Measurements from ENCODE around the gene ITGA3.
"Not testable (repeated sequence)": the region's sequence is repeated elsewhere in the genome, so short reads cannot be mapped to it uniquely, and the experiment has no call there.

ITGA3 gene

GRCh38 chr17:50034498-50035364 lies 21.2 kb upstream of the ITGA3 start:
- in situ Hi-C loops (cut with MboI; ENCODE audit: low sequenced_read_pairs): no loop called here

- in situ Hi-C loops (cut with MboI; ENCODE audit: low sequenced_read_pairs): no loop called here
These were observed 20.5 kb upstream of the ITGA3 start for GRCh38 chr17:50035421-50035879.

- in situ Hi-C loops (cut with MboI; ENCODE audit: low sequenced_read_pairs): no loop called here
These were observed 20.0 kb upstream of the ITGA3 start for GRCh38 chr17:50035945-50036344.

- in situ Hi-C loops (cut with MboI; ENCODE audit: low sequenced_read_pairs): no loop called here
These were observed 19.3 kb upstream of the ITGA3 start for GRCh38 chr17:50036455-50037261.

DNA sequence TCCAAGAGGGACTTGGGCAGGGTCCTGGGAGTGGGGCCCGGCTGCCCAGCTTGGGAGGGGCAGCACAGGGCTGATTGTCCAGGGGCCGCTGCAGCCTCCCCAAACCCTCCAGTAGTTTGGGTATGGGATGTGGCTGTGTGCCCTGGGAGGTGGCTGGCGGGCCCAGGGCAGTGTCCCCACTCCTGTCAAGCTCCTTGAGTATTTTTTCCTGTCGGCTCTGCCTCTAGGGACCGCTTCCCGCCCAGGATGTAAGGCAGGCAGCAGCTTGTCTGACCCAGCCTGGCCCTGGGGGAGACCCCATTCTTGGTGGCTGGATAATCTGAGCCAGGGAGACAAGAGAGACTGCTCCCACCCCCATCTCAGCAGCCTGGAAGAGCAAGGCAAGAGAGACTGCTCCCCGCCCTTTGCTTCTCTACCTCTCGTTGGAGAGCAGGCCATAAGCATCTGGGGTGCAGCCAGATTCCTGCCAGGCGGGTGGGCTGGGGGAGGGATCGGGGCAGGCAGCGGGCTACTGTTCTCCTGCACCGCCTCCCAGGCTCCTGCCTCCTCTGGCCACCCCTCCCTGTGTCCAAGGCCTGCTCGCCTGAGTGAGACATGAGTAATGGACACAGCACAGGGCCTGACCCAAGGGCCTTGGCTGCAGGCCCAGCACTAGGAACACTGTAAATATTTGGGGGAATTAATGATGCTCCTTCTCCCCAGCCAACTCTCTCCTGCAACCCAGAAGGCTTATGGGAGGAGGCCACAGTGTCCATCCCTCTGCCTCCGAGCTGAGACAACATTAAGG lies 18.4 kb upstream of the ITGA3 start:
- in situ Hi-C loops (cut with MboI; ENCODE audit: low sequenced_read_pairs): no loop called here

DNA sequence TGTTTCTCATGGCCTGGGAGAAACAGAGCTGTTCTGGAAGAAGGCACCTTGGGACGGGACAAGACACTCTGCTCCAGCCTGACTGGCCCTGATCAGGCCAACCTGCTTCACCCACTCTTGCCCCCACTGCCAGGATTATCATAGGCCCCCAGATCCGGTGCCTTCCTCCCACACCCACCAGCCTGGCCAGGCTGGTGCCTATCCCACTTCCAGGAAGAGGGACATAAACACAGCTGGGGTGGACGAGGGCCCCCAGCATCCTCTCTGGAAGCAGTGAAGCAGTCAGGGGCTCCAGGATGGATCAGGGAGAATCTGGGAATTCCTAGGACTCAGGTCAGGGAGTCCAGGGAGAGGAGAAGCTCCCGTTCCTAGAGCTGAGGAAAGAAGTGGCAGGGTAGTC lies 16.9 kb upstream of the ITGA3 start:
- in situ Hi-C loops (cut with MboI; ENCODE audit: low sequenced_read_pairs): no loop called here

DNA sequence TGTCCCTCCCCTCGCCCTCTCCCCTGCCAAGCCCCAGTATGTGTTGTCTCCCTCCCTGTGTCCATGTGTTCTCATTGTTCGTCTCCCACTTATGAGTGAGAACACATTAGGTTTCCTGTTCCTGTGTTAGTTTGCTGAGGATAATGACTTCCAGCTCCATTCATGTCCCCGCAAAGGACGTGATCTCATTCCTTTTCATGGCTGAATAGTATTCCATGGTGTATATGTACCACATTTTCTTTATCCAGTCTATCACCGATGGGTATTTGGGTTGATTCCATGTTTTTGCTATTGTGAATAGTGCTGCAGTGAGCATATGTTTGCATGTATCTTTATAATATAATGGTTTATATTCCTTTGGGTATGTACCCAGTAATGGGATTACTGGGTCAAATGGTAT lies 15.4 kb upstream of the ITGA3 start:
- in situ Hi-C loops (cut with MboI; ENCODE audit: low sequenced_read_pairs): not testable (repeated sequence)

GRCh38 chr17:50042211-50042610 lies 13.7 kb upstream of the ITGA3 start:
- in situ Hi-C loops (cut with MboI; ENCODE audit: low sequenced_read_pairs): no loop called here

DNA sequence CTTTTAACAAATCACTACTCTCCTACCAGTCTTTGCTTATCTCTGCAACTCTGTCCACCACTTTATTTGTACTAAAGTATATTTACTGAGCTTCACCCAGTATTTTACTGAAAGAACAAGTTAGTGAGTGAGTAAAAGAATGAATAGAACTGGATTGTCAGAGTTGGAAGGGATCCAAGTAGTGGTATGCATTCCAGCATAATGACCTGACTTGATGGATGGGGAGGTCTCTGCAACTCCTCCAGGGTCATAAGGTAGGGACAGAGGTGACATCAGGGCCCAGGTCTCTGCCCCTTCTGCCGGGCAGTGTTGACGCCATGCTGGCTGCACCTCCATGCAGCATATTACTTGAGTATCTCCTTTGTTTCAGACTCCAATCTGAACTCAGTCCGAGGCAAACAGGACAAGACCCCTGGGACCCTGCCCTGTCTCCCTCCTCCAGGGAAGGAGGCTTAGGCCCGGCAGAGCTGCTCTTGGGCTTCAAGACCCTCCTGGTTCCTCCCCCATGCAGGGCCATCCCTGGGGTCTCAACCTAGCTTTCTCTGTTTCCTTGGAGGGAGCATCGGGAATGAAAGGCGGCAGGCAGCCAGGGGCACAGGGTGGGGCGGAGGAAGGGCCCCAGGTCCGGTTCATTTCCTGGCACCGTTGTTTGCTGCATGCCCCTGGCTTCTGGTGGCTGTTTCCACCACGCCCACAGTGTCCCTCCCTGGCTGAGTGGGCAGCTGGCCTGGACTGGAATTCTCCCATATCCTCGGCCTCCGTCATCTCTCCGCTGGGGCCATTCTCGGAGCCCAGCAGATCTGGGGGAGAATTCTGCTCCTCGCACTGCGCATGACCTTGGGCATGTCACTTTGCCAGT lies 12.4 kb upstream of the ITGA3 start:
- in situ Hi-C loops (cut with MboI; ENCODE audit: low sequenced_read_pairs): no loop called here

DNA sequence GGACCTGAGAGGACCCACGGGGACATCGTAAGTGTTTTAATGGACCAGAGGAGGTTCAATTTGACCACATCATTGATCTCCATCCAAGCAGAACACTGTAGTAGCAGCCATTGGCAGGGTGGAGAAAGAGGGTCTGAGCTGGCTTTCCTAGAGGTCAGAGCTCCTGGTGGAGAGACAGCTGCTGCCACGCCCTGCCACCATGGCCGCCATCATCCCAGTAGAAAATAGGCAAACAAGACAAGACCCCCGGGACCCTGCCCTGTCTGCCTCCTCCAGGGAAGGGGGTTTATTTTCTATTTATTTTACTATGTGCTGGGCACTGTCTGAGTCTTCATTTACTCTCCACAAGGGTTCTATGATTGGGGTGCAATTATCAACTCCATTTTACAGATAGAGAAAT lies 11.4 kb upstream of the ITGA3 start:
- in situ Hi-C loops (cut with MboI; ENCODE audit: low sequenced_read_pairs): no loop called here

DNA sequence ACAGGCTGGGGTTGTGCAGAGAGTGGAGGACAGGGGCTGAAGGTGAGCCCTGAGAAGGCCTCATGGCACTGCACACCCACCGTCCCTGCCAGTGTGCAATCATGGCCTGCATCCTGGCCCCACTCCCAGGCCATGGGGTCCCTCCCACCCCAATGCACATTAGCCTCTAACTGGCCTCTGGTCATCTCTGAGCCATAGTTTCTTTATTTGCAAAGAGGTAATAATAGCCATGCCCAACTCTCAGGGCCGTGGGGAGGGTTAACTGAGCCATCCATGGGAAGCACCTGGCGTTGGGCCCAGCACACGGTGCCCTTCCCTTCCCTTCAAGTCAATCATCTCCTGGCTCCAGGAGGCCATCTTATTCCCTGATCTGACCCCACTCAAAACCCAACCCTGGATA lies 10.8 kb upstream of the ITGA3 start:
- in situ Hi-C loops (cut with MboI; ENCODE audit: low sequenced_read_pairs): no loop called here

GRCh38 chr17:50046179-50046578 lies 9.7 kb upstream of the ITGA3 start:
- in situ Hi-C loops (cut with MboI; ENCODE audit: low sequenced_read_pairs): no loop called here

DNA sequence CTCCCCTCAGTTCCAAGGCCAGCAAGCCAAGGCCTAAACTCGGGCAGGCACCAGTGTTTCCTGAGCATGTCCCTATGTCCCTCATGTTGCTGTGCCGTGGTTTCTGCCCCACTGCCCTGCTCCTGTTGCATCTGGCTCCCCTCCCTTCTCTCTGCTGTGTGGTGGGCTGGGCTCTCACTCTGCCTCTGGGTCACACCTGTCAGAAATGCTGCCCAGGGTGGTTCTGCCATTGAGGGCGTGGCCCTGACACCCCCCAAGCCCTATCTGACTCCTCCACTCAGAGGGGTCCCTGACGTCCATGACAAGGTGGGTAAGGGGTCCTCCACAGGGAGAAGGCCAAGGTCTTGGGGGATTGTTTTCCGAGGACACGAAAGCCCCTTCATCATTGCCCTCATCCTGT lies 9.2 kb upstream of the ITGA3 start:
- in situ Hi-C loops (cut with MboI; ENCODE audit: low sequenced_read_pairs): no loop called here

DNA sequence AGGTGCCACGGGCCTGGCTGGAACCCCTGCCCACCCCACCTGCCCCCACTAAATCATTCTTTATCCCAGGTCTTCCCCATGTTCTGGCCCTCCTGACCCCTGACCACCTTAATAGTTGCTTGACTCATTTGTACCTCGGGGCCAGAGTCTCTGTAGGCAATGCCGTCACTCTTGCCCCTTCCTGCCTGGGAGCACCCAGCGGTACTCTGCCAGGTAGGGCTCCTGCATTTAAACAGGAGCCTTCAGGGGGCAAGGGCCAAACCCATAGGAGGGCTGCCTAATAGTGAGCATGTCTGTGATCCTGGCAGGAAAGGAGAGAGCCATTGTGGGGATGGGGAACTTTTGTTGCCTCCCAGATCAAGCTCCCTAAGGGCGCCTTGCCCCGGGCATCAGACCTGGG lies 8.8 kb upstream of the ITGA3 start:
- in situ Hi-C loops (cut with MboI; ENCODE audit: low sequenced_read_pairs): no loop called here

- in situ Hi-C loops (cut with MboI; ENCODE audit: low sequenced_read_pairs): no loop called here
These were observed 8.3 kb upstream of the ITGA3 start for GRCh38 chr17:50047488-50048126.

GRCh38 chr17:50048146-50048720 lies 7.7 kb upstream of the ITGA3 start:
- in situ Hi-C loops (cut with MboI; ENCODE audit: low sequenced_read_pairs): no loop called here

- in situ Hi-C loops (cut with MboI; ENCODE audit: low sequenced_read_pairs): no loop called here
These were observed 6.9 kb upstream of the ITGA3 start for GRCh38 chr17:50048988-50049387.

- in situ Hi-C loops (cut with MboI; ENCODE audit: low sequenced_read_pairs): no loop called here
These were observed 6.3 kb upstream of the ITGA3 start for GRCh38 chr17:50049636-50050035.

DNA sequence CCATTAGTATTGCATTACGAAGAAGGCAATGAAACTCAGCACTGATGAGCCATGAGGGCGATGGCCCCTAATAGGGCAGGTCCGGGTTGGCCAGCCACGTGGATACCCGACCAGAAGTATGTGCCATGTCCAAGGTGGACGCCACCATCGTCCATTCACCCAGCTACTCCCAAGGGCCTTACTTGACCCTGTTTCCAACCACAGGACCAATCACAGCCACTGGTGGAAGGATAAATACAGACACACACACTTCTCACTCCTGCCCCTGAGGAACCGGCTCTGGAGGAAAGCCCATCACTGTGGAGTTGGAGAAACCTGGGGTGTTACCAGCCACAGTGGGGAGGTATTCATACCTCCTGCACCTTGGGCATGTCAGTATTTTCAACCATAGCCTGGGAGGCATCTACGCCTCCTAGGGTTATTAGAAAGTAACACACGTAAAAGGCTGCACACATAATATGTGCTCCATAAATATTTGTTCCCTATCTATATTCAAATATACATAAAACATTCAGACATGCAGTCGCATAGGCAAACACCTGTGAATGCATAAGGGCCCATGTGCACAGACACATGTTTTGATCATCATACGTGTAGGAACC lies 5.4 kb upstream of the ITGA3 start:
- in situ Hi-C loops (cut with MboI; ENCODE audit: low sequenced_read_pairs): no loop called here
